A673 (cell line): ENCODE measurements around the gene HNRNPH3. TPM values are rescaled to one million over a fixed set of nuclear protein-coding genes. Genes with fewer than 3 reads are reported as not detected.
A peak's percentile ranks its signal among the peaks of the same experiment; 100 is the strongest.

ENCODE experiments used
- BruUV-seq: library from RNA; stranded (reverse); fragments of 400-500 nt; replicated peaks from 2 replicates; lab custom pipeline; 2021; lab: Mats Ljungman, UMichigan
- CTCF ChIA-PET: fragments of 300-600 bp; sonication (Branson Sonifier 250); formaldehyde crosslinking; loops from one replicate; lab custom pipeline; 2022; ENCODE audit warnings: antibody characterized with exemption; lab: Charles Lee
- POLR2A ChIA-PET: fragments of 300-600 bp; sonication (Branson Sonifier 250); formaldehyde crosslinking; loops from one replicate; lab custom pipeline; 2022; ENCODE audit warnings: antibody characterized with exemption; ENCODE audit not compliant: low non-redundant PET; lab: Charles Lee
- DNase-seq: peaks from one replicate; pipeline ENCODE4 v3.0.0-alpha.2; 2015; ENCODE audit warnings: low spot score
- H3K27ac ChIP-seq: fragments of 200-600 bp; sonication (generic); 2 replicates; pipeline ENCODE4 v1.5.1; 2016; ENCODE audit warnings: mixed run types, low read depth, mild to moderate bottlenecking, mixed read lengths, antibody characterized with exemption, low read length; ENCODE audit not compliant: poor library complexity, severe bottlenecking
- H3K27me3 ChIP-seq: fragments of 200-600 bp; sonication (generic); replicated peaks from 2 replicates; pipeline ENCODE4 v1.6.1; 2017; ENCODE audit warnings: mixed run types, low read depth, mild to moderate bottlenecking, mixed read lengths, antibody characterized with exemption, low read length; ENCODE audit not compliant: insufficient read depth, poor library complexity
- H3K36me3 ChIP-seq: fragments of 200-600 bp; sonication (generic); 2 replicates; pipeline ENCODE4 v1.6.1; 2016; ENCODE audit warnings: mixed run types, mild to moderate bottlenecking, mixed read lengths, antibody characterized with exemption, low read length; ENCODE audit not compliant: insufficient read depth, poor library complexity, severe bottlenecking
- H3K4me1 ChIP-seq: fragments of 200-600 bp; sonication (generic); 2 replicates; pipeline ENCODE4 v1.6.1; 2017; ENCODE audit warnings: mixed run types, mild to moderate bottlenecking, mixed read lengths, antibody characterized with exemption, low read length; ENCODE audit not compliant: insufficient read depth, poor library complexity, severe bottlenecking
- H3K4me3 ChIP-seq: fragments of 200-600 bp; sonication (generic); 2 replicates; pipeline ENCODE4 v1.5.1; 2016; ENCODE audit warnings: low read depth, mixed run types, mild to moderate bottlenecking, mixed read lengths, low read length; ENCODE audit not compliant: poor library complexity, severe bottlenecking
- H3K9me3 ChIP-seq: fragments of 200-600 bp; sonication (generic); 2 replicates; pipeline ENCODE4 v1.6.1; 2016; ENCODE audit warnings: mixed run types, low read depth, mild to moderate bottlenecking, mixed read lengths, antibody characterized with exemption, low read length; ENCODE audit not compliant: poor library complexity, severe bottlenecking
- EZH2 ChIP-seq: fragments of 200-600 bp; sonication (generic); IDR thresholded peaks from 2 replicates; pipeline ENCODE4 v1.6.1; 2017; ENCODE audit warnings: borderline replicate concordance, low read depth, mild to moderate bottlenecking, mixed read lengths, antibody characterized with exemption, low read length; ENCODE audit not compliant: poor library complexity, severe bottlenecking
- intact Hi-C: fragments of 100-400 bp; cut with micrococcal nuclease; formaldehyde crosslinking; loops from one replicate; pipeline ENCODE4 v1.10.0; 2022; ENCODE audit not compliant: unreplicated experiment
- total RNA-seq: library from RNA; stranded (reverse); gene quantifications from 2 replicates; pipeline ENCODE4 v1.2.3, GENCODE V29; 2021
- TF ChIP-seq, protein P1 (sequence below): fragments of 300-800, 200-600 bp; sonication (generic); conservative IDR thresholded peaks from 2 replicates; pipeline ENCODE4 v1.5.1; 2017; ENCODE audit warnings: low read depth, mild to moderate bottlenecking, antibody characterized with exemption, low read length, moderate library complexity, mixed read lengths

Gene HNRNPH3
- total RNA-seq, 1 experiment from 2014 or later, result 251 TPM

DNA sequence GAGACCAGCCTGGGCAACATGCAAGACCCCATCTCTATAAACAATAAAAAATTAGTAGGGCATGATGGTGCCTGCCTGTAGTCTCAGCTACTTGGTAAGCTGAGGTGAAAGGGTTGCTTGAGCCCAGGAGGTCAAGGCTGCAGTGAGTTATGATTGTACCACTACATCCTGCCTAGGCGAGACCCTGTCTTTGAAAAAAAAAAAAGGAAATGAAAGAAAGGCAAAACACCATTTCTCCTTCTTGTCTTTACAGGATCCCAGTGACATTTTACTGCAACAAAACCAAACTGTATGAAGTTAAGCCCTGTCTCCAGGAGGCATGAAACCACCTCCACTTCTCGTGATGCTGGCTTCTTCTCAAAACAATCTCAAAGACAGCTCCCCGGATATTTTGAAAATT, 30.7 kb downstream of the HNRNPH3 start:
- Histone ChIP-seq H3K4me1 (no peaks in the 10 kb centered on the region), H3K27ac (no peak overlapping the region), H3K9me3 (no peaks in the 10 kb centered on the region), H3K27me3 (no peaks in the 10 kb centered on the region), H3K4me3 (no peak overlapping the region), H3K36me3 (peaks cover 26% of the 10 kb centered on the region)
- POLR2A ChIA-PET, result interaction anchor here (0.6 kb wide), 1 partner anchor 60 kb away, joined by 12 read pairs; no protein-coding TSS in a partner anchor
- DNase-seq, result no peak
- TSS peak; percentile 14 for BruUV-seq
- intact Hi-C loops, result no loop called here
- CTCF ChIA-PET, result no interaction called here
- TF ChIP-seq, protein P1, sequence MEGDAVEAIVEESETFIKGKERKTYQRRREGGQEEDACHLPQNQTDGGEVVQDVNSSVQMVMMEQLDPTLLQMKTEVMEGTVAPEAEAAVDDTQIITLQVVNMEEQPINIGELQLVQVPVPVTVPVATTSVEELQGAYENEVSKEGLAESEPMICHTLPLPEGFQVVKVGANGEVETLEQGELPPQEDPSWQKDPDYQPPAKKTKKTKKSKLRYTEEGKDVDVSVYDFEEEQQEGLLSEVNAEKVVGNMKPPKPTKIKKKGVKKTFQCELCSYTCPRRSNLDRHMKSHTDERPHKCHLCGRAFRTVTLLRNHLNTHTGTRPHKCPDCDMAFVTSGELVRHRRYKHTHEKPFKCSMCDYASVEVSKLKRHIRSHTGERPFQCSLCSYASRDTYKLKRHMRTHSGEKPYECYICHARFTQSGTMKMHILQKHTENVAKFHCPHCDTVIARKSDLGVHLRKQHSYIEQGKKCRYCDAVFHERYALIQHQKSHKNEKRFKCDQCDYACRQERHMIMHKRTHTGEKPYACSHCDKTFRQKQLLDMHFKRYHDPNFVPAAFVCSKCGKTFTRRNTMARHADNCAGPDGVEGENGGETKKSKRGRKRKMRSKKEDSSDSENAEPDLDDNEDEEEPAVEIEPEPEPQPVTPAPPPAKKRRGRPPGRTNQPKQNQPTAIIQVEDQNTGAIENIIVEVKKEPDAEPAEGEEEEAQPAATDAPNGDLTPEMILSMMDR, result no peak
- no peak for TF ChIP-seq EZH2

DNA sequence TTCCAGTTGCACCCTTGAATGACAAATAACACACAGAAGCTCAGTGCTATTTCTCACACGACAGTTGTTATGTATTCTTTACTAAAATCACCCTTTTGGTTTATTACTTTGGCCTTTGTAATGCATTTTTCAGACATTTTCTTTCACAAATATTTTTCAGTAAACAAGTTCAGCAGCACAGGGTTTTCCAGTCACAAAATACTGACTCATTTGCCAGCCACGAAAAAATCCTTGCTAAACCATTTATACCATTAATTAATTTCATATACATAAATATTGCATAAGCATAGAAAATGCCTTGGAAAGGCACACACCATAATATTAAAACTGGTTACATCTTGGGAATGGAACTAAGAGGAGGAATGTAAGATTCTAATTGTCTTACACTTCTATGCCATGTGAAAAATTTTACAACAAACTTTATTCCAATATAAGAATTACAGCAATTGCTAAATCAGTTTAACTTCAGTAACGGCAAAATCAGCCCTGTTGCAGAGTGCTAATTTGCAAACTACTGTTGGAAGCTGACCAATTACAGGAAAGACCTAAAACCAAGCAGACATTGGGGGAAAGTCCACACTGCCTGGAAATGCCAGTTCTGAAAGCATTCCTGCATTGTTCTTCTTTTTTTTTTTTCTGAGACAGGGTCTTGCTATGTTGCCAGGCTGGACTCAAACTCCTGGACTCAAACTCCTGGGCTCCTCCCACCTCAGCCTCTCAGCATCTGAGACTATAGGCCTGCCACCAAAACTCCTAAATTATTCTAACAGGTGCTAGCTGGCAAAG, 32.4 kb downstream of the HNRNPH3 start:
- H3K9me3 ChIP-seq, result no peaks in the 10 kb centered on the region
- DNase-seq, result no peak
- CTCF ChIA-PET, result no interaction called here
- no peaks in the 10 kb centered on the region for H3K27me3 ChIP-seq
- no peaks in the 10 kb centered on the region for H3K4me1 ChIP-seq
- TF ChIP-seq EZH2, result no peak
- TF ChIP-seq, protein P1, result no peak
- intact Hi-C loops, result no loop called here
- H3K4me3 ChIP-seq, result no peak overlapping the region
- BruUV-seq, result no TSS peak
- H3K36me3 ChIP-seq, result peaks cover 26% of the 10 kb centered on the region
- POLR2A ChIA-PET, result no interaction called here
- H3K27ac ChIP-seq, result no peak overlapping the region

DNA sequence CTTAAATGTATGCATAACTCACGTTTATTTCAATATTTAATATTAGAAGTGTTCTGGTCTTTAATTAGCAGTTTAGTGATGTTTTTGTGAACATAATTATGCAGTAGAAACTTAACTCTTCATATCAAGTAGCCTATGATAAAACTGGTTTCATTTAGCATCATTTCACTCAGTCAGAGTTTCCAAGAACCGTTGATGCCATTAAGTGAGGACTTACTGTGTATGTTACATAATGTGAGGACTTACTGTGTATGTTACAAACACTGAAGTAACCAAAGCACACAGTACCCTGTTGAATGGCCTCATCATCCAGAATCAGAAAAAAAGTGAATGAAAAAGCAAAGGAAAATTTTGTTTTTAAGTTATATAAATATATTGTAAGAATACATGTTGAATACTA, 33.7 kb downstream of the HNRNPH3 start:
- DNase-seq, result no peak
- POLR2A ChIA-PET, result no interaction called here
- intact Hi-C loops, result no loop called here

More for the DNA sequence above, 33.7 kb downstream of the HNRNPH3 start:
- no peaks in the 10 kb centered on the region for H3K27me3 ChIP-seq
- H3K4me1 ChIP-seq, result no peaks in the 10 kb centered on the region
- TF ChIP-seq, protein P1, result no peak
- TF ChIP-seq EZH2, result no peak
- no peak overlapping the region for H3K27ac ChIP-seq
- BruUV-seq, result no TSS peak
- no peak overlapping the region for H3K4me3 ChIP-seq
- CTCF ChIA-PET, result no interaction called here
- peaks cover 26% of the 10 kb centered on the region for H3K36me3 ChIP-seq
- no peaks in the 10 kb centered on the region for H3K9me3 ChIP-seq
